ENCODE data around the gene PRELID3B. TPM values are rescaled to one million over a fixed set of nuclear protein-coding genes. Genes with fewer than 3 reads are reported as not detected.
"Not testable (repeated sequence)": the region's sequence is repeated elsewhere in the genome, so short reads cannot be mapped to it uniquely, and the experiment has no call there.

PRELID3B gene
- total RNA-seq, 2 experiments from 2014 or later = 57.3 to 65.7 TPM

GRCh38 chr20:59017493-59018231 lies 24.9 kb downstream of the PRELID3B start:
- H3K27ac Mint-ChIP-seq = peak overlapping the region; percentile 37
- H3K9me3 Mint-ChIP-seq = no peaks in the 10 kb centered on the region
- peaks cover 33% of the 10 kb centered on the region for H3K4me1 Mint-ChIP-seq
- peaks cover 2% of the 10 kb centered on the region for H3K36me3 Mint-ChIP-seq
- H3K4me3 Mint-ChIP-seq = no peak overlapping the region
- ATAC-seq (ENCODE audit: low read depth) = no peak
- H3K27me3 Mint-ChIP-seq = no peaks in the 10 kb centered on the region
- POLR2A ChIA-PET = interaction anchor here (0.9 to 5.4 kb wide), 3 partner anchors 11 to 31 kb away, joined by 4 to 36 read pairs (median 4); partner anchors contain the start of gene ATP5F1E
- no peak for DNase-seq

GRCh38 chr20:59016795-59017492 lies 25.6 kb downstream of the PRELID3B start:
- ATAC-seq (ENCODE audit: low read depth) (no peak), DNase-seq (no peak)
- Mint-ChIP-seq H3K9me3 (no peaks in the 10 kb centered on the region), H3K4me3 (peak overlapping the region; percentile 36), H3K4me1 (peaks cover 40% of the 10 kb centered on the region), H3K27ac (peak overlapping the region; percentile 37), H3K27me3 (no peaks in the 10 kb centered on the region), H3K36me3 (no peaks in the 10 kb centered on the region)
- POLR2A ChIA-PET = interaction anchor here (0.9 to 5.4 kb wide), 2 partner anchors 15 to 31 kb away, joined by 4 to 36 read pairs; partner anchors contain the start of gene ATP5F1E

- Mint-ChIP-seq H3K9me3 (no peaks in the 10 kb centered on the region), H3K36me3 (no peaks in the 10 kb centered on the region), H3K27ac (peak overlapping the region; percentile 42), H3K4me1 (peaks cover 49% of the 10 kb centered on the region), H3K27me3 (no peaks in the 10 kb centered on the region), H3K4me3 (peak overlapping the region; percentile 20)
- DNase-seq = no peak
- POLR2A ChIA-PET = interaction anchor here (5.4 kb wide), 1 partner anchor 16 kb away, joined by 36 read pairs; the partner anchor contains the start of gene ATP5F1E
- no peak for ATAC-seq (ENCODE audit: low read depth)
These were observed 26.5 kb downstream of the PRELID3B start for GRCh38 chr20:59015812-59016711.

- H3K4me1 Mint-ChIP-seq = peaks cover 55% of the 10 kb centered on the region
- POLR2A ChIA-PET = interaction anchor here (1.3 to 5.4 kb wide), 2 partner anchors 13 to 16 kb away, joined by 5 to 36 read pairs; partner anchors contain the start of gene ATP5F1E
- H3K36me3 Mint-ChIP-seq = no peaks in the 10 kb centered on the region
These were observed 27.2 kb downstream of the PRELID3B start for GRCh38 chr20:59015411-59015810.

GRCh38 chr20:59014680-59015389 lies 27.8 kb downstream of the PRELID3B start:
- POLR2A ChIA-PET = interaction anchor here (1.1 to 5.4 kb wide), 3 partner anchors 14 to 207 kb away, joined by 3 to 36 read pairs (median 5); partner anchors contain the start of gene ATP5F1E
- no peaks in the 10 kb centered on the region for H3K9me3 Mint-ChIP-seq
- H3K4me3 Mint-ChIP-seq = no peak overlapping the region
- ATAC-seq (ENCODE audit: low read depth) (no peak), DNase-seq (no peak)
- H3K27me3 Mint-ChIP-seq = no peaks in the 10 kb centered on the region
- H3K4me1 Mint-ChIP-seq = peaks cover 58% of the 10 kb centered on the region
- H3K36me3 Mint-ChIP-seq = no peaks in the 10 kb centered on the region
- no peak overlapping the region for H3K27ac Mint-ChIP-seq

More at GRCh38 chr20:59015411-59015810, 27.2 kb downstream of the PRELID3B start:
- no peak overlapping the region for H3K4me3 Mint-ChIP-seq
- H3K9me3 Mint-ChIP-seq = no peaks in the 10 kb centered on the region
- no peak overlapping the region for H3K27ac Mint-ChIP-seq
- DNase-seq = no peak
- no peaks in the 10 kb centered on the region for H3K27me3 Mint-ChIP-seq
- no peak for ATAC-seq (ENCODE audit: low read depth)

GRCh38 chr20:59013959-59014608 lies 28.5 kb downstream of the PRELID3B start:
- Mint-ChIP-seq H3K27ac (peak overlapping the region; percentile 35), H3K27me3 (no peaks in the 10 kb centered on the region), H3K36me3 (no peaks in the 10 kb centered on the region), H3K4me3 (peak overlapping the region; percentile 1), H3K4me1 (peaks cover 58% of the 10 kb centered on the region), H3K9me3 (no peaks in the 10 kb centered on the region)
- ATAC-seq (ENCODE audit: low read depth) = peak; percentile 76
- POLR2A ChIA-PET = interaction anchor here (1.1 to 5.4 kb wide), 3 partner anchors 15 to 208 kb away, joined by 3 to 36 read pairs (median 5); partner anchors contain the start of gene ATP5F1E
- peak; percentile 53 for DNase-seq

GRCh38 chr20:59013031-59013951 lies 29.3 kb downstream of the PRELID3B start:
- DNase-seq (no peak), ATAC-seq (ENCODE audit: low read depth) (no peak)
- no peaks in the 10 kb centered on the region for H3K36me3 Mint-ChIP-seq
- H3K4me1 Mint-ChIP-seq = peaks cover 58% of the 10 kb centered on the region
- no peak overlapping the region for H3K27ac Mint-ChIP-seq
- no peaks in the 10 kb centered on the region for H3K9me3 Mint-ChIP-seq
- peak overlapping the region; percentile 8 for H3K4me3 Mint-ChIP-seq
- no peaks in the 10 kb centered on the region for H3K27me3 Mint-ChIP-seq
- POLR2A ChIA-PET = interaction anchor here (5.4 kb wide), 1 partner anchor 19 kb away, joined by 36 read pairs; the partner anchor contains the start of gene ATP5F1E

- peak overlapping the region; percentile 48 for H3K27ac Mint-ChIP-seq
- H3K4me1 Mint-ChIP-seq = peaks cover 53% of the 10 kb centered on the region
- not testable (repeated sequence) for H3K9me3 Mint-ChIP-seq; ATAC-seq (ENCODE audit: low read depth); H3K27me3 Mint-ChIP-seq; H3K36me3 Mint-ChIP-seq; DNase-seq
- POLR2A ChIA-PET = interaction anchor here (1.1 kb wide), 1 partner anchor 20 kb away, joined by 11 read pairs; the partner anchor contains the start of gene ATP5F1E
- peak overlapping the region; percentile 72 for H3K4me3 Mint-ChIP-seq
These were observed 30.8 kb downstream of the PRELID3B start for GRCh38 chr20:59011874-59012157.

- no peaks in the 10 kb centered on the region for H3K27me3 Mint-ChIP-seq
- ATAC-seq (ENCODE audit: low read depth) = peak; percentile 62
- peaks cover 47% of the 10 kb centered on the region for H3K4me1 Mint-ChIP-seq
- DNase-seq = no peak
- no peaks in the 10 kb centered on the region for H3K9me3 Mint-ChIP-seq
- H3K4me3 Mint-ChIP-seq = peak overlapping the region; percentile 72
- peak overlapping the region; percentile 48 for H3K27ac Mint-ChIP-seq
- POLR2A ChIA-PET = interaction anchor here (1.1 kb wide), 1 partner anchor 21 kb away, joined by 11 read pairs; the partner anchor contains the start of gene ATP5F1E
- no peaks in the 10 kb centered on the region for H3K36me3 Mint-ChIP-seq
These were observed 31.4 kb downstream of the PRELID3B start for GRCh38 chr20:59010995-59011873.

GRCh38 chr20:59010321-59010994 lies 32.1 kb downstream of the PRELID3B start:
- no peak overlapping the region for H3K27ac Mint-ChIP-seq
- no peaks in the 10 kb centered on the region for H3K36me3 Mint-ChIP-seq
- ATAC-seq (ENCODE audit: low read depth) = no peak
- no peaks in the 10 kb centered on the region for H3K9me3 Mint-ChIP-seq
- no peak for DNase-seq
- no peaks in the 10 kb centered on the region for H3K27me3 Mint-ChIP-seq
- no peak overlapping the region for H3K4me3 Mint-ChIP-seq
- peaks cover 47% of the 10 kb centered on the region for H3K4me1 Mint-ChIP-seq
- POLR2A ChIA-PET = interaction anchor here (0.8 kb wide), 1 partner anchor 31 kb away, joined by 3 read pairs; no protein-coding TSS in a partner anchor

All from activated naive CD8-positive, alpha-beta T cell treated with anti-CD3 and anti-CD28 coated beads, Interleukin-2, amount 10 ng/mL, durations not matched to agents 7 days and 5 days (primary cell).